Body of pancreas (tissue), 4 donors: ENCODE data around the gene SNAPIN. TPM values are rescaled to one million over a fixed set of nuclear protein-coding genes. Genes with fewer than 3 reads are reported as not detected.
A peak's percentile ranks its signal among the peaks of the same experiment; 100 is the strongest.

Experiments used
- ATAC-seq: fragments of 150-250 bp; one replicate; pipeline ENCODE4 v1.9.1; 2016
- DNase-seq, 4 donors: peaks; one replicate each; pipeline ENCODE4 v3.0.0-alpha.2; 2019
- H3K27ac ChIP-seq, 4 donors: fragments of 200-600 bp; sonication (generic); 1 replicate in 3 of 4; 2 replicates in 1 of 4; pipeline versions ENCODE4 v1.5.1 to v1.6.1; 2016 to 2019; ENCODE audit warnings: mild to moderate bottlenecking in 1 of 4, mixed read lengths in 1 of 4, moderate library complexity in 1 of 4
- H3K27me3 ChIP-seq, 2 donors: fragments of 200-600 bp; sonication (generic); one replicate each; pipeline ENCODE4 v1.6.0; 2016; ENCODE audit warnings: mild to moderate bottlenecking in 1 of 2
- H3K36me3 ChIP-seq, 2 donors: fragments of 200-600 bp; sonication (generic); replicated peaks in 1 of 2; 2 replicates each; pipeline ENCODE4 v1.5.1; 2016; ENCODE audit warnings: low read depth in 2 of 2; ENCODE audit not compliant: insufficient read depth in 1 of 2
- H3K4me1 ChIP-seq: fragments of 200-600 bp; sonication (generic); one replicate; pipeline ENCODE4 v1.6.0; 2016
- H3K4me3 ChIP-seq, 2 donors: fragments of 200-600 bp; sonication (generic); 1 replicate in 1 of 2; 2 replicates in 1 of 2; pipeline ENCODE4 v1.5.1; 2016 to 2019
- H3K9me3 ChIP-seq, 3 donors: fragments of 200-600 bp; sonication (generic); 1 replicate in 2 of 3; 2 replicates in 1 of 3; pipeline ENCODE4 v1.5.1; 2016
- POLR2A ChIP-seq, 3 donors: fragments of 450-650 bp; IDR thresholded peaks; one replicate each; pipeline ENCODE4 v1.6.1; 2016; ENCODE audit warnings: antibody characterized with exemption in 3 of 3, mild to moderate bottlenecking in 2 of 3
- WGBS, 2 donors: methylation state at CpG; one replicate each; pipeline ENCODE4 v1.1.5; 2017; 5-methylcytosine and 5-hydroxymethylcytosine counted together
- intact Hi-C: fragments of 100-400 bp; cut with DNase I; formaldehyde crosslinking; loops from one replicate; pipeline ENCODE4 v1.15.1; 2023
- total RNA-seq, 2 donors: library from RNA; depleted of rRNA; stranded (reverse); fragments of >200 nt; gene quantifications; one replicate each; pipeline ENCODE4 v1.1.0, GENCODE V29; 2016
- TF ChIP-seq, protein P1 (sequence below), 7 experiments: fragments of 450-650 bp in 4 of 7; fragments of 200-600 bp in 3 of 7; sonication (generic) in 3 of 7; IDR thresholded peaks; one replicate each; pipeline ENCODE4 v1.5.1; 2016 to 2019; ENCODE audit warnings: antibody characterized with exemption in 7 of 7

The SNAPIN gene, protein sequence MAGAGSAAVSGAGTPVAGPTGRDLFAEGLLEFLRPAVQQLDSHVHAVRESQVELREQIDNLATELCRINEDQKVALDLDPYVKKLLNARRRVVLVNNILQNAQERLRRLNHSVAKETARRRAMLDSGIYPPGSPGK
- 10 to 100 TPM; 21.8 to 23.7 TPM for total RNA-seq

DNA sequence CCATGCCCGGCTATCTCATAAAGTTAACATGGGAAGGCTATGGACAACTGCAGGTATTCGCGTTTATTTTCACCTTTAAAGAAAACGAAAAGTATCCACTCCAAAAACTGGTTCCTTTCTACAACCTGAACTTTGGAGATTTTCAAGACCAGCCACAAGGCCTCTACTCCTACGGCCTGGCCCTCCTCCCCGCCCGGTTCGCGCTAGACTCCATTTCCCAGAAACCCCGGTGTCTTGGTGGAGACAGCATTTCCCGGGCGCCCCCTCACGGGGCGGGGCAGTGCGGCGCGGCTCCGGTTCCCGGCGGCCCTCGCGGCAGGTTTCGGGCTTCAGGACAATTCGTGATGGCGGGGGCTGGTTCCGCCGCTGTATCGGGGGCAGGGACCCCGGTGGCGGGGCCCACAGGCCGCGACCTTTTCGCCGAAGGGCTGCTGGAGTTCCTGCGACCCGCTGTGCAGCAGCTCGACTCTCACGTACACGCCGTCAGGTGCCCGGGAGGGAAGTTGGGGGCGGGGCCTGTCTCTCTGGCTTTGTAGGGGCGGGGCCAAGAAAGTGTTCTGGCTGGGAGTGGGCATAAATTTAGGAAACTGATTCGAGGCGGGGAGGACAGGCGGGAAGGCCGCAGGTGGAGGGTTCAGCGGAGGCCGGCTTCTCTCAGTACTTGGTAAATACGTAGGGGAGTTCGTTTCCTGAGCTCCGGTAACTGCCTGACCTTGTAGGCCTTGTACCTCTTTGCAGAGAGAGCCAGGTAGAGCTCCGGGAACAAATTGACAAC is at the start of gene SNAPIN:
SNAPIN (plus strand) TSS at position 304 of the 775 bp plus-strand sequence; CDS start at position 345, 41 bp downstream.
- intact Hi-C loops: no loop called here
- ATAC-seq: peak; percentile 97

DNA sequence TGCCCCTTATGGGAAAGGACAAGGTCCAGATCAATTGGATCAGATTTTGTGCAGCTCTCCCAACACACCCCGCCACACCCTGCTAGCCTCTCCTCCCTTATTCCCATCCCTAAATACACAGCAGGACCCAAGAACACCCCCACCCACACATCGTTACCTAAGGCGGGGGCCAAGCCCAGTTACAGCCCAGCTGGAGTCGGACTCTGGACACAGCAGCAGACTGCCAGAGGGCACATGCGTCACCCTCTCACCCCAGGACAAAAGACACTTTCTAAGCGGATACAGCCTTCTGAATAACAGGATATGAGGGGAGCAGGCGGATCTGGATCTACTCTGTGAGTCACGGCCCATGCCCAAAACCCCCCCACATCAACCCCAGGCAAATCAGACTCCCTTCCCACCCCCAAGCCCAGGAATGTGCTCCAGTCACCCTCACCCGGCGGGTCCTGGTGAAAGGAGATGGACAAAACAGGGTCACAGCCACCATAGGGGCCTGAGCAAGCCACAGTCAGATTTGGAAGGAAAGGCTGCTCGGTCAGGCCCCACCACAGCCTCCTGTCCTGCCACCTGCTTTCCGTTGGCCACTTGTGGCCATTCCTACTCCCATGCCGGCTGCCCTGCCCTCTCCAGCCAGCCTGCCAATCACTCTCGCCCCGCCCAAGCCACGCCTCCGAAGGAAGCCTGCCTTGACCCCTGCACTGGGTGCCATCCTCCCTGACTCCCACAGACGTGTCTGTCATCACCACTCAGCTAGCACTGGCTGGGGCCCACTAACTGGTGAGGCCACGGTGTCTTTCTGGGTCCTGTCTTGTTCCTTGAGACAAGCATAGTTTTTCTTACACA is 49.5 kb upstream of the SNAPIN start:
- peaks cover 46% of the 10 kb centered on the region for H3K4me1 ChIP-seq
- no peaks in the 10 kb centered on the region for H3K36me3 ChIP-seq
- H3K27me3 ChIP-seq: no peaks in the 10 kb centered on the region
- peak in 2 of 3 donors; percentile 42 to 48 for TF ChIP-seq POLR2A (IDR thresholded peaks at IDR 0.05)
- TF ChIP-seq, protein P1, sequence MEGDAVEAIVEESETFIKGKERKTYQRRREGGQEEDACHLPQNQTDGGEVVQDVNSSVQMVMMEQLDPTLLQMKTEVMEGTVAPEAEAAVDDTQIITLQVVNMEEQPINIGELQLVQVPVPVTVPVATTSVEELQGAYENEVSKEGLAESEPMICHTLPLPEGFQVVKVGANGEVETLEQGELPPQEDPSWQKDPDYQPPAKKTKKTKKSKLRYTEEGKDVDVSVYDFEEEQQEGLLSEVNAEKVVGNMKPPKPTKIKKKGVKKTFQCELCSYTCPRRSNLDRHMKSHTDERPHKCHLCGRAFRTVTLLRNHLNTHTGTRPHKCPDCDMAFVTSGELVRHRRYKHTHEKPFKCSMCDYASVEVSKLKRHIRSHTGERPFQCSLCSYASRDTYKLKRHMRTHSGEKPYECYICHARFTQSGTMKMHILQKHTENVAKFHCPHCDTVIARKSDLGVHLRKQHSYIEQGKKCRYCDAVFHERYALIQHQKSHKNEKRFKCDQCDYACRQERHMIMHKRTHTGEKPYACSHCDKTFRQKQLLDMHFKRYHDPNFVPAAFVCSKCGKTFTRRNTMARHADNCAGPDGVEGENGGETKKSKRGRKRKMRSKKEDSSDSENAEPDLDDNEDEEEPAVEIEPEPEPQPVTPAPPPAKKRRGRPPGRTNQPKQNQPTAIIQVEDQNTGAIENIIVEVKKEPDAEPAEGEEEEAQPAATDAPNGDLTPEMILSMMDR (IDR thresholded peaks at IDR 0.05): no peak
- peak overlapping the region; percentile 50 to 81 (median 64) for H3K27ac ChIP-seq
- 59 to 78% methylated on average over 10 to 19 of the region's 19 CpGs for WGBS, 2 donors
- no peak overlapping the region for H3K4me3 ChIP-seq
- intact Hi-C loops: no loop called here
- peak; percentile 65 for ATAC-seq
- no peaks in the 10 kb centered on the region for H3K9me3 ChIP-seq
- DNase-seq: peak in 3 of 4 donors; percentile 46 to 68 (median 50)

More for the DNA sequence above, at the start of gene SNAPIN:
- 2 to 7% methylated on average over 14 to 53 of the region's 53 CpGs for WGBS, 2 donors
- TF ChIP-seq POLR2A (IDR thresholded peaks at IDR 0.05): peak; percentile 40 to 71 (median 60)
- TF ChIP-seq, protein P1 (IDR thresholded peaks at IDR 0.05): peak in 3 of 7 experiments; percentile 20 to 34 (median 22)
- peak within 1 kb of the TSS; percentile 16 to 92 for H3K4me3 ChIP-seq
- H3K36me3 ChIP-seq: peaks cover 0 to 19% of the 10 kb centered on the region in 2 donors
- H3K27me3 ChIP-seq: no peaks in the 10 kb centered on the region
- DNase-seq: peak; percentile 91 to 94 (median 92)
- H3K9me3 ChIP-seq: no peaks in the 10 kb centered on the region
- H3K4me1 ChIP-seq: peaks cover 19% of the 10 kb centered on the region
- H3K27ac ChIP-seq: peak within 1 kb of the TSS; percentile 91 to 99 (median 93)

DNA sequence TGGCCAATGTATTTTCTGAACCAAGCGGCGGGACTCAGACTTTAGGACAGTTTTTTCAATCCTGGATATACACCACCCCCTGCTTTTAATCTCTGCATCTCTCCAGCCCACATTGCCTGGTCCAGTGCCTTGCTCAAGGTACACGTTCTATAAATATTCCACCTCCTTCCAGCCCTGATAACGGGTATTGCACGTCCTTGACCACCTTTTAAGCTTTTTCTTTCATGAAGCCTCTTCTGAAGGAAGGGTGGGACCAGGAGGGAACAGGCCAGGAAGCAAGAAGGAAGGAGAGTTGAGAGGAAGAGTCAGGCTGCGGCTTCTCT is 49.0 kb upstream of the SNAPIN start:
- Histone ChIP-seq H3K36me3 (no peaks in the 10 kb centered on the region), H3K9me3 (no peaks in the 10 kb centered on the region), H3K27me3 (no peaks in the 10 kb centered on the region), H3K27ac (peak overlapping the region in 3 of 4 donors; percentile 56 to 81 (median 73)), H3K4me3 (no peak overlapping the region), H3K4me1 (peaks cover 46% of the 10 kb centered on the region)
- DNase-seq: no peak
- no peak for TF ChIP-seq POLR2A (IDR thresholded peaks at IDR 0.05)
- TF ChIP-seq, protein P1 (IDR thresholded peaks at IDR 0.05): no peak
- intact Hi-C loops: no loop called here
- 64 to 72% methylated on average over 6 of the region's 6 CpGs for WGBS, 2 donors
- ATAC-seq: no peak

DNA sequence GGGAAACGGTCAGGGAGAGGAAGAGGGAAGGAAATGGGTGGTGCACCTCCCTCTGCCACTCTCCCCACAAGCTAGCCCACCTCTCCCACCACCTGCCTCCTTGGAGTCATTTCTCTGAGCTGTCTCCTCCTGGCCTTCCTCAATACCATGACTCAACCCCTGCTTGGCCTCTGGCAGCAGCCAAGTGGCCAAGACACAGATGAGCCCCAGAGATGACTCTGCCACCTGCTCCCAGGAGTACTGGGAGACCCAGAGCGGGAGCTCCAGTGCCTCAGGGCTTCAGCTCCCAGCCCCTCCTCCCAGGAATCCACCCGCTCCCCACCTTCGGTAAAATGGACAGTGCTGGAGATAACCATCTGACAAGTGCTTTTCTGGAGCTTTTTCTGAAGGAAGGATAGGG is 48.2 kb upstream of the SNAPIN start:
- TF ChIP-seq, protein P1 (IDR thresholded peaks at IDR 0.05): no peak
- no peak for TF ChIP-seq POLR2A (IDR thresholded peaks at IDR 0.05)
- H3K36me3 ChIP-seq: no peaks in the 10 kb centered on the region
- H3K27ac ChIP-seq: peak overlapping the region in 3 of 4 donors; percentile 12 to 81 (median 43)
- intact Hi-C loops: loop anchor here (5.0 kb wide), 1 partner anchor 33 kb away; no protein-coding TSS in a partner anchor
- ATAC-seq: no peak
- H3K4me3 ChIP-seq: no peak overlapping the region
- WGBS, 2 donors: 54 to 79% methylated on average over 4 of the region's 4 CpGs
- no peaks in the 10 kb centered on the region for H3K27me3 ChIP-seq
- no peak for DNase-seq
- H3K9me3 ChIP-seq: no peaks in the 10 kb centered on the region
- peaks cover 50% of the 10 kb centered on the region for H3K4me1 ChIP-seq
